Endothelial cell of umbilical vein (primary cell): ENCODE data around the gene ZKSCAN4. TPM values are rescaled to one million over a fixed set of nuclear protein-coding genes. Genes with fewer than 3 reads are reported as not detected.

Experiments used
- BruUV-seq: library from RNA; stranded (reverse); fragments of 400-500 nt; replicated peaks from 2 replicates; lab custom pipeline; 2021; lab: Mats Ljungman, UMichigan
- CTCF ChIA-PET: fragments of 300-600, 350-600 bp; sonication (Branson Sonifier 250); formaldehyde crosslinking; loops from one replicate; lab custom pipeline; 2021; ENCODE audit warnings: antibody characterized with exemption, inconsistent platforms; lab: Charles Lee
- POLR2A ChIA-PET: fragments of 300-600, 350-600 bp; sonication (Branson Sonifier 250); formaldehyde crosslinking; loops from one replicate; lab custom pipeline; 2021; ENCODE audit warnings: antibody characterized with exemption, inconsistent platforms; lab: Charles Lee
- DNase-seq: peaks from one replicate; pipeline ENCODE4 v3.0.0-alpha.2; 2011; ENCODE audit warnings: low read depth, low spot score
- FAIRE-seq: peaks from 2 replicates; lab custom pipeline; 2011; peaks lifted over from hg19 to GRCh38; lab: Jason Lieb, UNC
- H2AFZ ChIP-seq: 2 replicates; pipeline ENCODE4 v1.6.0; 2012; ENCODE audit warnings: low read depth, low read length, control low read depth, inconsistent platforms
- H3K27ac ChIP-seq: 2 replicates; pipeline ENCODE4 v1.5.1; 2011; ENCODE audit warnings: low read depth, mild to moderate bottlenecking, control low read depth, low read length, moderate library complexity; ENCODE audit not compliant: insufficient read depth
- H3K27me3 ChIP-seq, 2 experiments: 2 replicates each; pipeline versions ENCODE4 v1.6.0 to v1.6.1; 2011; ENCODE audit warnings: low read length in 2 of 2, mixed read lengths in 1 of 2; ENCODE audit not compliant: control insufficient read depth in 2 of 2, insufficient read depth in 2 of 2
- H3K36me3 ChIP-seq, 2 experiments: 2 replicates in 1 of 2; 3 replicates in 1 of 2; pipeline ENCODE4 v1.5.1; 2011; ENCODE audit warnings: low read length in 2 of 2, mild to moderate bottlenecking in 1 of 2, moderate library complexity in 1 of 2; ENCODE audit not compliant: control insufficient read depth in 2 of 2, insufficient read depth in 2 of 2; ENCODE audit errors: extremely low read depth in 1 of 2
- H3K4me1 ChIP-seq: 3 replicates; pipeline ENCODE4 v1.5.1; 2011; ENCODE audit warnings: mild to moderate bottlenecking, low read length; ENCODE audit not compliant: control insufficient read depth, insufficient read depth; ENCODE audit errors: extremely low read depth
- H3K4me2 ChIP-seq: 2 replicates; pipeline ENCODE4 v1.6.1; 2011; ENCODE audit warnings: low read length, control low read depth, mixed read lengths; ENCODE audit not compliant: insufficient read depth
- H3K4me3 ChIP-seq, 3 experiments: fragments of 200-600 bp in 1 of 3; sonication (generic), shearing (Covaris generic) in 1 of 3; replicated peaks in 1 of 3; 2 replicates each; pipeline ENCODE4 v1.5.1; 2011 to 2016; ENCODE audit warnings: control low read depth in 3 of 3, low read length in 3 of 3, mild to moderate bottlenecking in 2 of 3, inconsistent platforms in 1 of 3, low read depth in 1 of 3, moderate library complexity in 1 of 3; ENCODE audit not compliant: insufficient read depth in 1 of 3
- H3K79me2 ChIP-seq: 2 replicates; pipeline ENCODE4 v1.6.0; 2012; ENCODE audit warnings: low read length, inconsistent platforms; ENCODE audit not compliant: control insufficient read depth, insufficient read depth
- H3K9ac ChIP-seq: replicated peaks from 2 replicates; pipeline ENCODE3; 2011; ENCODE audit warnings: low read length, control low read depth; ENCODE audit not compliant: insufficient read depth; ENCODE audit errors: extremely low read depth
- H3K9me1 ChIP-seq: replicated peaks from 3 replicates; pipeline ENCODE4 v1.6.0; 2011; ENCODE audit warnings: mild to moderate bottlenecking, low read length; ENCODE audit not compliant: control insufficient read depth, insufficient read depth; ENCODE audit errors: extremely low read depth
- H3K9me3 ChIP-seq: replicated peaks from 2 replicates; pipeline ENCODE4 v1.5.1; 2012; ENCODE audit warnings: low read length, inconsistent platforms; ENCODE audit not compliant: control insufficient read depth, insufficient read depth
- H4K20me1 ChIP-seq: replicated peaks from 2 replicates; pipeline ENCODE3; 2011; ENCODE audit warnings: mild to moderate bottlenecking, low read length; ENCODE audit not compliant: control insufficient read depth, insufficient read depth; ENCODE audit errors: extremely low read depth
- EZH2 ChIP-seq: IDR thresholded peaks from 2 replicates; pipeline ENCODE4 v1.6.1; 2012; ENCODE audit warnings: borderline replicate concordance, low read depth, mild to moderate bottlenecking, moderate library complexity, low read length, inconsistent platforms; ENCODE audit not compliant: severe bottlenecking
- FOS ChIP-seq: IDR thresholded peaks from 2 replicates; pipeline ENCODE4 v1.6.1; 2011; ENCODE audit warnings: mild to moderate bottlenecking, low read length, moderate library complexity, borderline replicate concordance; ENCODE audit not compliant: insufficient read depth
- GATA2 ChIP-seq: IDR thresholded peaks from 2 replicates; pipeline ENCODE4 v1.7.0; 2011; ENCODE audit warnings: low read depth, mild to moderate bottlenecking, moderate library complexity, mixed read lengths, low read length; ENCODE audit not compliant: insufficient read length, insufficient read depth
- JUN ChIP-seq: IDR thresholded peaks from 2 replicates; pipeline ENCODE4 v1.6.1; 2011; ENCODE audit warnings: borderline replicate concordance, low read depth; ENCODE audit not compliant: insufficient read length, insufficient read depth
- POLR2A ChIP-seq: IDR thresholded peaks from 2 replicates; pipeline ENCODE4 v1.6.1; 2012; ENCODE audit warnings: low read depth, mild to moderate bottlenecking, control low read depth, low read length
- POLR2AphosphoS5 ChIP-seq: IDR thresholded peaks from 2 replicates; pipeline ENCODE4 v1.6.1; 2012; ENCODE audit warnings: low read depth, mild to moderate bottlenecking, control low read depth, low read length, moderate library complexity; ENCODE audit not compliant: insufficient read depth
- dilution Hi-C: fragments of 300-500 bp; cut with MboI; formaldehyde crosslinking; loops from one replicate; pipeline ENCODE4 v1.15.0; 2019; ENCODE audit warnings: low sequenced_read_pairs; ENCODE audit not compliant: extremely low pct_ligation_motif_present
- intact Hi-C: fragments of 100-400 bp; cut with micrococcal nuclease; formaldehyde crosslinking; loops from one replicate; pipeline ENCODE4 v1.10.0; 2022
- polyA plus RNA-seq, 4 experiments: library from polyadenylated mRNA; depleted of rRNA in 3 of 4; stranded (reverse) in 3 of 4; unstranded in 1 of 4; fragments of >200 nt; gene quantifications; 2 replicates each; pipeline versions ENCODE4 v1.2.1 to v1.2.3, GENCODE V29; 2011 to 2012; ENCODE audit warnings: missing spikeins in 1 of 4
- total RNA-seq: library from RNA; stranded (reverse); gene quantifications from 2 replicates; pipeline ENCODE4 v1.2.3, GENCODE V29; 2021
- TF ChIP-seq, protein P1 (sequence below), 2 donors: IDR thresholded peaks; 1 replicate in 1 of 2; 2 replicates in 1 of 2; pipeline ENCODE4 v1.5.1; 2011; ENCODE audit warnings: low read length in 2 of 2, mild to moderate bottlenecking in 2 of 2, moderate library complexity in 2 of 2, control low read depth in 1 of 2, inconsistent platforms in 1 of 2, low read depth in 1 of 2; ENCODE audit not compliant: insufficient read depth in 1 of 2; ENCODE audit errors: extremely low read depth in 1 of 2
- TF ChIP-seq, protein P2 (sequence below): IDR thresholded peaks from 2 replicates; pipeline ENCODE4 v1.6.1; 2011; ENCODE audit not compliant: insufficient read depth, insufficient read length

ZKSCAN4 gene
- total and polyA plus RNA-seq, 2 donors (not counting 3 experiments of a cell fraction or from before 2014, with no cell fraction given), result 1.3 to 3.6 TPM

DNA sequence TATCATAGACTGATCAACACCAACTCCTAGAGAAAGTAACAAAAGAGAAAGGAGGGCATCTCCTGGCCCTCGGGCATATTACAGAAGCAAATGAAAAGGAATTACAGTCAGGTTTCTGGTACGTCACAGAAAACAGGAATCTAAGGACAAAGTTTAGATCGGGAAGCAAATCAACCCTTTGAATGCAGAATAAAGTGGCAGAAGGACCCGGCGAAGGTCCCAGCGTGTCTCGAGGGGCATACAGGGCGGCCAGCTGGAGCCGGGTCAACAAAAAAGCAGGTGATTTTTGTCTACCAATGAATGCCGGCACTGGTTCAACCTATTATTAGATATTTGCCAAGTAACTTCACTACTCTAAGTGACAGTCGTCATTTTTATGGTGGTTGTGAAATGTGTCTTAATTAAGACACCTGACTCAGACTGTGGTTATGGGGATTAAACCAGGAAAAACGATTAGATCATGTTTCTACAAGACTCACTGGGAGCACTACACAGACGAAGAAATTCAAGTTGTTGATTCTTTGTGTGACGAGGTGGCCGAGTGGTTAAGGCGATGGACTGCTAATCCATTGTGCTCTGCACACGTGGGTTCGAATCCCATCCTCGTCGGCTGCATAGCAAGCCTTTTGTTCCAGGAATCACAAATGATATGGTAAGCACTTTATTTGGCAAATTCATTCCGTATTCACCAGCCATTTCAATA is 39.4 kb downstream of the ZKSCAN4 start:
- Histone ChIP-seq H3K27ac (no peak overlapping the region), H3K9ac (peak overlapping the region; percentile 52), H2AFZ (peak overlapping the region; percentile 69), H4K20me1 (no peaks in the 10 kb centered on the region), H3K36me3 (no peaks in the 10 kb centered on the region), H3K79me2 (no peaks in the 10 kb centered on the region), H3K4me1 (peaks cover 14% of the 10 kb centered on the region), H3K27me3 (peaks cover 31 to 67% of the 10 kb centered on the region in 2 experiments), H3K4me2 (peak overlapping the region; percentile 90), H3K9me3 (no peaks in the 10 kb centered on the region), H3K4me3 (peak overlapping the region; percentile 31 to 69 (median 62)), H3K9me1 (no peaks in the 10 kb centered on the region)
- TF ChIP-seq EZH2, result no peak
- TF ChIP-seq, protein P1, sequence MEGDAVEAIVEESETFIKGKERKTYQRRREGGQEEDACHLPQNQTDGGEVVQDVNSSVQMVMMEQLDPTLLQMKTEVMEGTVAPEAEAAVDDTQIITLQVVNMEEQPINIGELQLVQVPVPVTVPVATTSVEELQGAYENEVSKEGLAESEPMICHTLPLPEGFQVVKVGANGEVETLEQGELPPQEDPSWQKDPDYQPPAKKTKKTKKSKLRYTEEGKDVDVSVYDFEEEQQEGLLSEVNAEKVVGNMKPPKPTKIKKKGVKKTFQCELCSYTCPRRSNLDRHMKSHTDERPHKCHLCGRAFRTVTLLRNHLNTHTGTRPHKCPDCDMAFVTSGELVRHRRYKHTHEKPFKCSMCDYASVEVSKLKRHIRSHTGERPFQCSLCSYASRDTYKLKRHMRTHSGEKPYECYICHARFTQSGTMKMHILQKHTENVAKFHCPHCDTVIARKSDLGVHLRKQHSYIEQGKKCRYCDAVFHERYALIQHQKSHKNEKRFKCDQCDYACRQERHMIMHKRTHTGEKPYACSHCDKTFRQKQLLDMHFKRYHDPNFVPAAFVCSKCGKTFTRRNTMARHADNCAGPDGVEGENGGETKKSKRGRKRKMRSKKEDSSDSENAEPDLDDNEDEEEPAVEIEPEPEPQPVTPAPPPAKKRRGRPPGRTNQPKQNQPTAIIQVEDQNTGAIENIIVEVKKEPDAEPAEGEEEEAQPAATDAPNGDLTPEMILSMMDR (IDR thresholded peaks at IDR 0.05; ENCODE audit: extremely low read depth in 1 of 2, insufficient read depth in 1 of 2, low read depth in 1 of 2, low read length in 2 of 2), result no peak
- TF ChIP-seq, protein P2, sequence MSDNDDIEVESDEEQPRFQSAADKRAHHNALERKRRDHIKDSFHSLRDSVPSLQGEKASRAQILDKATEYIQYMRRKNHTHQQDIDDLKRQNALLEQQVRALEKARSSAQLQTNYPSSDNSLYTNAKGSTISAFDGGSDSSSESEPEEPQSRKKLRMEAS, result peak; percentile 36
- no peak for TF ChIP-seq POLR2AphosphoS5
- TF ChIP-seq GATA2, result peak; percentile 59
- TF ChIP-seq JUN, result peak; percentile 40
- TF ChIP-seq POLR2A, result no peak
- TF ChIP-seq FOS, result peak; percentile 24
- dilution Hi-C loops (no loop called here), intact Hi-C loops (loop anchor here (2.0 to 10.0 kb wide), 6 partner anchors 76 to 772 kb away; partner anchors contain the start of gene ZNF165)
- peak; percentile 70 for FAIRE-seq
- BruUV-seq, result TSS peak; percentile 97
- ChIA-PET POLR2A (no interaction called here), CTCF (interaction anchor here (1.2 kb wide), 1 partner anchor 144 kb away, joined by 4 read pairs; no protein-coding TSS in a partner anchor)
- peak; percentile 90 for DNase-seq
